GM18868 (cell line): ENCODE data around the gene PPP1R18.
"Not testable (repeated sequence)": the region's sequence is repeated elsewhere in the genome, so short reads cannot be mapped to it uniquely, and the experiment has no call there.

ENCODE experiments used
- ATAC-seq: cut with Tn5 transposase; IDR thresholded peaks from one replicate; pipeline ENCODE4 v1.9.1; 2021; ENCODE audit warnings: mild to moderate bottlenecking, moderate library complexity; ENCODE audit not compliant: unreplicated experiment

PPP1R18 gene

DNA sequence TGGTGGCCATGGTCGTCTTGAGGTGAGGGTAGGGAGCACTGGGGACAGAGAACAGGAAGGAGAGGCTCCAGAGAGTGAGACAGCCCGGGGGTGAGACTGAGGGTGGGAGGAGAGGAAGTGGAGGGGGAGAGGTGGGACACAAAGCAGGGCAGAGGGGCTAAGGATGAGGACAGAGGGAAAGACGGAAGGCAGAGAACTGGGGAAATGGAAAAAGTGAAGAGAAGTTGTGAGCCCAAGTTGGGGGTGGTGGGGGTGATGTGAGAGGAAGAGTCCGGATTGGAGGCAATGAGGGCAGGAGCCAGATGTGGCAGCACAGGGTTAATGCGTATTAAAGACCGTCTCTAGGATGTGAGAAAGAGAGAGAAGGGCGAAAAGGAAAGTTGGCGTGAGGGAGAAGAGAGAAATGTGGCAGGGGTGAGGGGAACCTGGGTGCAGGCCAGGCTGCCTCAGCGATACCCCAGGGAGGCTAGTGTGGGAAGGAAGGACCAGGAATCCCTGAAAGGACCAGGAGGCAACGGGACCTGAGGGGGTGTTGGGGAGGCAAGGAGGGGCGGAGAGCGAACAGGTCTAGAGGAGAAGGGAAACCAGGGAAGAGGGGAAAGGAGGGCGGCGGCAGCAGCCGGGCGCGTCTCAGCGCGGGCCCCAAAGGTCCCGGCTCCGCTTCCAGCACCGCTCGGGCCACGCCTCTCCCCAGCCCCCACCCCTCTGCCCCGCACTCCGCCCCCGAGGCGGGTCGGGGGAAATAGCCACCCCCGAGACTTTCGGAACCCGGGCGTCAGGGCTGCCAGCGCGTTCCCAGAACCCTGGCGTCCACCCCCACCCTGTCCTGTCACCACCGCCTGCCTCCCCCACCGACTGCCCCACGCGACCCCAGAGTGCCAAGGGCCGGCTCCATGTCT lies at the start of gene PPP1R18:
PPP1R18 (minus strand) TSS at position 637 of the 899 bp plus-strand sequence; CDS start at position 10, 627 bp downstream.
- no peak for ATAC-seq

DNA sequence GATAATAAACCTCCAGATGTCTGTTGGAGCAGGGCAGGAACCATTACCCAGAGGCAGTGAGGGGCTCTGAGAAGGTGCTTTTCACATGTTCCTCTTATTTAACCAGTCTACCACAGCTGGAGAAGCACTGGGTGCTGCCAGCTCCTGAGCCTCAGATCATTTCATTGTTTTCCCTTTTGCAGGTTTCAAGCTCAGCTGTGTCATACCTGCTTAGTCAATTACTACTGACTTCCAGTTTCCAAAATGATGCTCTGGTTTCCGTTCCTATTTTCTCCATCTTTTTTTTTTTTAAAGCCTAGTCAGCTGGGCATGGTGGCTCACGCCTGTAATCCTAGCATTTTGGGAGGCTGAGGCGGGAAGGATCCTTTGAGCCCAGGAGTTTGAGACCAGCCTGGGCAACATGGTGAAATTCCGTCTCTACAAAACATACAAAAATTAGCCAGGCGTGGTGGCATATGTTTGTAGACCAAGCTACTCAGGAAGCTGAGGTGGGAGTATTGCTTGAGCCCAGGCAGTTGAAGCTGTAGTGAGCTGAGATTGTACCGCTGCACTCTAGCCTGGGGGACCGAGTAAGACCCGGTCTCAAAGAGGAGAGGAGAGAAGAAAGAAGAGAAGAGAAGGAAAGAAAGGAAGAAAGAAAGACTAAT lies 49.3 kb upstream of the PPP1R18 start:
- ATAC-seq = peak; percentile 53

GRCh38 chr6:30732237-30732943 lies 45.9 kb upstream of the PPP1R18 start:
- no peak for ATAC-seq

- ATAC-seq = no peak
Measured at GRCh38 chr6:30730601-30731435, 44.4 kb upstream of the PPP1R18 start.

DNA sequence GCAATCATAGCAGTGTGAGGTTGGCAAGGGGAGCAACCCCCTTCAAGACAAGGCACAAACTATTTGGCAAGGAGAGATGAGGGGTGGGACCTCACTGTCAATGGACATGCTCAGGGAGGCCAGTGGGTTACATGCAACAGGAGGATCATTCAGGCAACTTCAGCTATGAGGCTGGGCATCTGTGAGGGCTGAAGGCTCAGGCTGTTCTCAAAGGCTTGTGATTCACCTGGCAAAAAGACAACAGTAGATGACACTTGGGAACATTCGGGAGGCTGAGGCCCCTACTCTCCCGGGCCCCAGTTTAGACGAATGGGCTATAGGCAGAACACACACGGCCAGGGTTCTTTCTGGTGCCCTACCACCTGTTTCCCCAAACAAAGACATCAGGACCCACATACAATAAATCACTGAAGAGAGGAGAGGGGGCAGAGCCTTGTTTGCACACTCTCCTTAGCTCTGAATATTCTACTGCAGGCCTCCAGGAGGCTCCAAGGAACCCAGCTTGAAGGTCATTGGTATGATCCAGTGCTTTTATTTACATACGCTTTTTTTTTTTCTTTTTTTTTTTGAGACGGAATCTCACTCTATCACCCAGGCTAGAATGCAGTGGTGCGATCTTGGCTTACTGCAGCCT lies 41.6 kb upstream of the PPP1R18 start:
- ATAC-seq = no peak

GRCh38 chr6:30726506-30727413 lies 40.3 kb upstream of the PPP1R18 start:
- ATAC-seq = no peak

DNA sequence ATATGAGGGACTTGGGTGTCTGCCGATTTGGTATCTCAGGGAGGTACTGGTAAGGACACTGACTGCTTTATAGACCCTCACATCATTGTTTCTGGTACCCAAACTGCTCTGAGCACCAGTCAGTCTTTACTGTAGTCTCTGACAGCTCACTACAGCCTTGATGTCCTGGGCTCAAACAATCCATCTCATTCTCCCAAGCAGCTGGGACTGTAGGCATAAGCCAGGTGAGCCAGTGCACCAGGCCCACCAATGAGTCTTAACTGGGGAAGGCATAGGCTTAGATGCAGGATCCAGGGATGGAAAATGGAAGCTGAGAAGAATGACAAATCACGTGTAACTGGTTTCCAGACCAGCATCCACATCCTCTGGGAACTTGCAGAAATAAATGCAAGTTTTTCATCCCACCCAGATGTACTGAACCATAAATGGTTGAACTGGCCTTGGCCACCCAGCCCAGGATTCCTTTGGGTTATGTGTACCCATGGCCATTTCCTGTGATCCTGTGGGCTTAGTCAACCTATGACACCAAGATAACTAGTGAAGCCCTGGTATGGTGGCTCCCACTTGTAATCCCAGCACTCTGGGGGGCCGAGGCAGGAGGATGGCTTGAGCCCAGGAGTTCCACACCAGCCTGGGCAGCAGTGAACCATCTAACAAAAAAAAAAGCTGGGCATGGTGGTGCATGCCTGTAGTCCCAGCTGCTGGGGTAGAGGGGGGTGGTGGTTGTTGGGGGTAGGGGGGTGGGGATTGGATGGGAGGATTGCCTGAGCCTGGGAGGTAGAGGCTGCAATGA lies 39.5 kb upstream of the PPP1R18 start:
- ATAC-seq = no peak

- no peak for ATAC-seq
Measured at GRCh38 chr6:30724906-30725667, 38.6 kb upstream of the PPP1R18 start.

GRCh38 chr6:30723843-30724741 lies 37.6 kb upstream of the PPP1R18 start:
- not testable (repeated sequence) for ATAC-seq

GRCh38 chr6:30723159-30723842 lies 36.9 kb upstream of the PPP1R18 start:
- not testable (repeated sequence) for ATAC-seq

DNA sequence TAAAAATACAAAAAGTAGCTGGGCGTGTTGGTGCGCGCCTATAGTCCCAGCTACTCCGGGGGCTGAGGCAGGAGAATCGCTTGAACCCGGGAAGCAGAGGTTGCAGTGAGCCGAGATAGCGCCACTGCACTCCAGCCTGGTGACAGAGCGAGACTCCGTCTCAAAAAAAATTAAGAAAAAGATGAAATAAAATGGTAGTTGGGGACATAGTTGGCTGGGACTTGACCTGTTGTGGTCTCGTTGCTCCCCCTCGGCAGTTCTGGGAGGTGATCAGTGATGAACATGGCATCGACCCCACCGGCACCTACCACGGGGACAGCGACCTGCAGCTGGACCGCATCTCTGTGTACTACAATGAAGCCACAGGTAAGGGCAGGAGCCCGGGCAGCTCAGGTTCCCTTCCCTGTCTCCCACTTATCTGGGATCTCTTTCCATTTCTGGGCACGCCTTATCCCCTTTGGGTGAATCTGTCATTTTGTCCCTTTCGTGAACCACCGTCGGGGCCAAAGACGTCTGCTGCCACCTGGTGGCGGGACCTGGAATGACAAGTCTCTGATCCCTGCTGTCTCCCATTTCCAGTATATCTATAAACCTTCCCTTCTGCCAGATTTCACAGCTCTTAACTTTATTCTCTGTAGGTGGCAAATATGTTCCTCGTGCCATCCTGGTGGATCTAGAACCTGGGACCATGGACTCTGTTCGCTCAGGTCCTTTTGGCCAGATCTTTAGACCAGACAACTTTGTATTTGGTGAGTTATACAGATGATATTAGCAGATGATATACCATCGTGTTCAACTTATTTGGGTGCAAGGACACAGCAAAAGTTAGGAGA lies 36.1 kb upstream of the PPP1R18 start:
- no peak for ATAC-seq

DNA sequence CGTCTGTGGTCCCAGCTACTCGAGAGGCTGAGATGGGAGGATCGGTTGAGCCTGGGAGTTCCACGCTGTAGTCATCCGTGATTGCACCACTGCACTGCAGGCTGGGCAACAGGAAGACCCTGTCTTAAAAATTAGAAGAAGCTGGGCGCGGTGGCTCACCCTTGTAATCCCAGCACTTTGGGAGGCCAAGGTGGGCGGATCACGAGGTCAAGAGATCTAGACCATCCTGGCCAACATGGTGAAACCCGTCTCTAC lies 35.5 kb upstream of the PPP1R18 start:
- ATAC-seq = not testable (repeated sequence)

GRCh38 chr6:30721198-30722024 lies 35.0 kb upstream of the PPP1R18 start:
- ATAC-seq = peak; percentile 30

DNA sequence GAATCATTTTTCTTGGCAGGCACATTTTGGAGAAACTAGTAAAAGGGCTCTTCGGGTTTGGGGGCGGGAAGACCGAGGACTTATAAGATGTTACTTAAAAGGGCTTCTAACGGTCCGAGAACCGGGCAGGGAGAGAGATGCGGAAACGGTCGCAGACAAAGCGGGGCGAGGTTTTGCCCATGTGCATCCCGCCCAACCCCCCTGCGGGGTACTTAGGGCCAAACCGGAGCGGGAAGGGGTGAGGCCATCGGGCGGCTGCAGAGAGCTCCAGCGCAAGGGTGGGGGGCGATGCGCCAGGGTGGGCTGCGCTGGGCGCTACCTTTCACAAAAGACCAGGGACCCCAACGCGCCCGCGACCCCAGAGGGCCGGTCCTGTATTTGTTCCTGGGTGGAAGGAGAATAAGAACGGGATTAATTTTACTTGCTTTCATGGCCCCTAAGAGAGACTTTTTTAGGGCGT lies 34.3 kb upstream of the PPP1R18 start:
- no peak for ATAC-seq
